H1 (cell line): ENCODE results near the gene DPYSL3. TPM values are rescaled to one million over a fixed set of nuclear protein-coding genes. Genes with fewer than 3 reads are reported as not detected.

Source experiments
- CTCF ChIA-PET: fragments of 300-600 bp; sonication (Branson Sonifier 250); formaldehyde crosslinking; loops from one replicate; lab custom pipeline; 2021; ENCODE audit not compliant: partially characterized antibody; lab: Charles Lee
- POLR2A ChIA-PET: fragments of 300-600 bp; sonication (Branson Sonifier 250); formaldehyde crosslinking; loops from one replicate; lab custom pipeline; 2021; ENCODE audit warnings: inconsistent platforms; ENCODE audit not compliant: partially characterized antibody; lab: Charles Lee
- DNase-seq, 2 experiments: peaks; one replicate each; pipeline versions ENCODE4 v3.0.0 to v3.0.0-alpha.2; 2010 to 2022; ENCODE audit warnings: low spot score in 2 of 2, low read depth in 1 of 2, mixed read lengths in 1 of 2
- FAIRE-seq: peaks from 2 replicates; lab custom pipeline; 2011; peaks lifted over from hg19 to GRCh38; lab: Jason Lieb, UNC
- H2AFZ ChIP-seq: 2 replicates; pipeline ENCODE4 v1.8.1; 2012; ENCODE audit warnings: low read length, inconsistent platforms
- H2AK5ac ChIP-seq: 2 replicates; pipeline ENCODE4 v1.6.1; 2013; ENCODE audit warnings: low read depth, low read length
- H2BK120ac ChIP-seq: replicated peaks from 2 replicates; pipeline ENCODE3; 2013; ENCODE audit warnings: low read depth, low read length, inconsistent platforms
- H2BK12ac ChIP-seq: 2 replicates; pipeline ENCODE4 v1.6.1; 2013; ENCODE audit warnings: low read depth, low read length
- H2BK15ac ChIP-seq: 2 replicates; pipeline ENCODE4 v1.6.1; 2013; ENCODE audit warnings: low read length
- H2BK20ac ChIP-seq: 2 replicates; pipeline ENCODE4 v1.6.1; 2013; ENCODE audit warnings: low read length
- H2BK5ac ChIP-seq: 2 replicates; pipeline ENCODE4 v1.6.1; 2013; ENCODE audit warnings: low read depth, low read length
- H3K14ac ChIP-seq: 2 replicates; pipeline ENCODE4 v1.6.1; 2013; ENCODE audit warnings: inconsistent platforms; ENCODE audit not compliant: insufficient read length
- H3K18ac ChIP-seq: 2 replicates; pipeline ENCODE4 v1.6.1; 2013; ENCODE audit warnings: low read length; ENCODE audit errors: extremely low read depth
- H3K23ac ChIP-seq: 2 replicates; pipeline ENCODE4 v1.6.1; 2013; ENCODE audit warnings: inconsistent platforms; ENCODE audit not compliant: insufficient read length
- H3K23me2 ChIP-seq: 2 replicates; pipeline ENCODE4 v1.6.1; 2013; ENCODE audit warnings: low read depth, low read length
- H3K27ac ChIP-seq: 2 replicates; pipeline ENCODE4 v1.6.1; 2011; ENCODE audit warnings: low read depth, low read length, inconsistent platforms
- H3K27me3 ChIP-seq, 4 experiments: replicated peaks in 1 of 4; 1 replicate in 1 of 4; 2 replicates in 3 of 4; pipeline versions ENCODE4 v1.6.1 to v1.8.1; 2011 to 2013; ENCODE audit warnings: low read length in 3 of 4, mild to moderate bottlenecking in 3 of 4, inconsistent platforms in 2 of 4, mixed read lengths in 2 of 4, moderate library complexity in 1 of 4; ENCODE audit not compliant: control insufficient read depth in 3 of 4, insufficient read depth in 3 of 4; ENCODE audit errors: extremely low read depth in 1 of 4
- H3K36me3 ChIP-seq, 4 experiments: 2 replicates each; pipeline versions ENCODE4 v1.6.1 to v1.8.1; 2011 to 2013; ENCODE audit warnings: mild to moderate bottlenecking in 4 of 4, low read length in 3 of 4, moderate library complexity in 2 of 4, control low read depth in 1 of 4, inconsistent platforms in 1 of 4; ENCODE audit not compliant: insufficient read depth in 4 of 4, control insufficient read depth in 2 of 4
- H3K4ac ChIP-seq: replicated peaks from 2 replicates; pipeline ENCODE3; 2013; ENCODE audit warnings: low read length, low read depth, mixed read lengths, inconsistent platforms; ENCODE audit not compliant: insufficient read length
- H3K4me1 ChIP-seq, 4 experiments: replicated peaks in 1 of 4; 1 replicate in 1 of 4; 2 replicates in 3 of 4; pipeline versions ENCODE4 v1.6.1 to v1.8.1; 2011 to 2013; ENCODE audit warnings: low read length in 3 of 4, inconsistent platforms in 2 of 4, mixed read lengths in 1 of 4; ENCODE audit not compliant: insufficient read depth in 4 of 4, control insufficient read depth in 3 of 4
- H3K4me2 ChIP-seq, 2 experiments: 2 replicates each; pipeline versions ENCODE4 v1.6.1 to v1.8.1; 2011 to 2013; ENCODE audit warnings: low read depth in 2 of 2, low read length in 2 of 2, control low read depth in 1 of 2, inconsistent platforms in 1 of 2, mild to moderate bottlenecking in 1 of 2; ENCODE audit not compliant: insufficient read depth in 1 of 2
- H3K4me3 ChIP-seq, 4 experiments: fragments of 200-600, 300-600 bp in 1 of 4; sonication (generic), shearing (Covaris generic), sonication (Bioruptor Twin) in 1 of 4; 2 replicates each; pipeline versions ENCODE4 v1.5.1 to v1.8.1; 2011 to 2016; ENCODE audit warnings: low read length in 4 of 4, low read depth in 3 of 4, control low read depth in 2 of 4, inconsistent platforms in 2 of 4, mild to moderate bottlenecking in 2 of 4, mixed read lengths in 1 of 4, moderate library complexity in 1 of 4; ENCODE audit not compliant: insufficient read depth in 2 of 4; ENCODE audit errors: extremely low read depth in 1 of 4
- H3K56ac ChIP-seq: replicated peaks from 2 replicates; pipeline ENCODE3; 2013; ENCODE audit warnings: low read depth, mild to moderate bottlenecking, mixed read lengths, low read length, inconsistent platforms; ENCODE audit not compliant: insufficient read length
- H3K79me1 ChIP-seq: 2 replicates; pipeline ENCODE4 v1.6.1; 2013; ENCODE audit warnings: low read depth, low read length, control low read depth
- H3K79me2 ChIP-seq, 2 experiments: 2 replicates each; pipeline versions ENCODE4 v1.6.1 to v1.8.1; 2012 to 2013; ENCODE audit warnings: low read length in 2 of 2, mild to moderate bottlenecking in 2 of 2, inconsistent platforms in 1 of 2; ENCODE audit not compliant: insufficient read depth in 2 of 2, control insufficient read depth in 1 of 2
- H3K9ac ChIP-seq, 4 experiments: replicated peaks in 1 of 4; 1 replicate in 1 of 4; 2 replicates in 3 of 4; pipeline versions ENCODE4 v1.6.1 to v1.8.1; 2011 to 2013; ENCODE audit warnings: low read depth in 3 of 4, low read length in 3 of 4, control low read depth in 2 of 4, mild to moderate bottlenecking in 2 of 4, moderate library complexity in 2 of 4, inconsistent platforms in 1 of 4; ENCODE audit errors: extremely low read depth in 1 of 4
- H3K9me3 ChIP-seq, 2 experiments: 2 replicates each; pipeline versions ENCODE4 v1.6.1 to v1.8.1; 2012 to 2013; ENCODE audit warnings: mild to moderate bottlenecking in 2 of 2, moderate library complexity in 2 of 2, control low read depth in 1 of 2, inconsistent platforms in 1 of 2, low read depth in 1 of 2, low read length in 1 of 2, mixed read lengths in 1 of 2; ENCODE audit not compliant: insufficient read depth in 2 of 2
- H4K20me1 ChIP-seq, 2 experiments: replicated peaks in 1 of 2; 2 replicates each; pipeline versions ENCODE3 to v1.8.1; 2011 to 2013; ENCODE audit warnings: inconsistent platforms in 2 of 2, low read length in 2 of 2, mild to moderate bottlenecking in 1 of 2; ENCODE audit not compliant: insufficient read depth in 2 of 2, control insufficient read depth in 1 of 2
- H4K5ac ChIP-seq: 2 replicates; pipeline ENCODE4 v1.6.1; 2013; ENCODE audit warnings: low read length, low read depth, mixed read lengths, inconsistent platforms; ENCODE audit not compliant: insufficient read length
- H4K8ac ChIP-seq: 2 replicates; pipeline ENCODE4 v1.8.0; 2013; ENCODE audit warnings: mild to moderate bottlenecking, moderate library complexity, low read length, inconsistent platforms; ENCODE audit not compliant: insufficient read depth; ENCODE audit errors: extremely low read depth
- H4K91ac ChIP-seq: replicated peaks from 2 replicates; pipeline ENCODE3; 2013; ENCODE audit warnings: low read length, mixed read lengths, inconsistent platforms; ENCODE audit not compliant: insufficient read length
- BRCA1 ChIP-seq: IDR thresholded peaks from 2 replicates; pipeline ENCODE4 v1.6.1; 2012; ENCODE audit warnings: low read depth, low read length, improper control_type of control experiment
- GTF2F1 ChIP-seq: IDR thresholded peaks from 2 replicates; pipeline ENCODE4 v1.6.1; 2012; ENCODE audit warnings: low read depth, low read length, improper control_type of control experiment, borderline replicate concordance
- HDAC6 ChIP-seq: IDR thresholded peaks from one replicate; pipeline ENCODE4 v1.7.1; 2012; ENCODE audit warnings: low read depth, mild to moderate bottlenecking, inconsistent platforms, low read length, moderate library complexity
- JUN ChIP-seq: IDR thresholded peaks from 2 replicates; pipeline ENCODE4 v1.6.1; 2011; ENCODE audit warnings: low read depth, mild to moderate bottlenecking, improper control_type of control experiment, low read length
- KDM1A ChIP-seq: fragments of 200-600, 300-600 bp; sonication (generic); IDR thresholded peaks from 2 replicates; pipeline ENCODE4 v1.7.1; 2016; ENCODE audit warnings: mild to moderate bottlenecking, low read length, borderline replicate concordance
- KDM4A ChIP-seq: IDR thresholded peaks from one replicate; pipeline ENCODE4 v1.7.1; 2012; ENCODE audit warnings: low read depth, mild to moderate bottlenecking, moderate library complexity, low read length, inconsistent platforms; ENCODE audit not compliant: severe bottlenecking
- TAF1 ChIP-seq: IDR thresholded peaks from 2 replicates; pipeline ENCODE4 v1.6.1; 2011; ENCODE audit warnings: mild to moderate bottlenecking, low read depth, low read length
- TAF7 ChIP-seq: optimal IDR thresholded peaks from 2 replicates; pipeline ENCODE3; 2011; ENCODE audit warnings: low read depth, mild to moderate bottlenecking, inconsistent platforms, low read length, moderate library complexity, borderline replicate concordance
- WGBS, 2 experiments: shearing (Covaris generic) in 1 of 2; methylation state at CpG; one replicate each; pipeline versions ENCODE4 v1.1.6 to v1.1.7; 2013 to 2015; ENCODE audit warnings: low lambda C conversion rate in 2 of 2, mixed read lengths in 2 of 2, inconsistent platforms in 1 of 2, low coverage in 1 of 2, missing lambda C conversion rate in 1 of 2; ENCODE audit not compliant: insufficient replicate concordance in 2 of 2, insufficient coverage in 1 of 2, insufficient read length in 1 of 2; ENCODE audit errors: extremely low coverage in 1 of 2, missing lambda C conversion rate in 1 of 2; 5-methylcytosine and 5-hydroxymethylcytosine counted together
- polyA plus RNA-seq, 7 experiments: library from polyadenylated mRNA; depleted of rRNA in 3 of 7; stranded (reverse) in 5 of 7; unstranded in 2 of 7; fragments of >200 nt in 5 of 7; fragments of 200-250 nt in 2 of 7; gene quantifications; 1 replicate in 5 of 7; 2 replicates in 1 of 7; 4 replicates in 1 of 7; pipeline versions ENCODE4 v1.2.1 to v1.2.3, GENCODE V29; 2011 to 2013; ENCODE audit warnings: missing spikeins in 2 of 7, mixed read lengths in 2 of 7
- total RNA-seq: library from RNA; stranded (reverse); fragmentation: NEBNext Ultra II Directional; extraction: Animal tissue kit (Norgen Biotek cat#: 25700); gene quantifications from 2 replicates; pipeline ENCODE4 v1.2.1, GENCODE V29; 2021

DPYSL3 gene
- total and polyA plus RNA-seq, 2 of the 8 experiments (the other 6 are each of a cell fraction or from before 2014, with no cell fraction given): 268 to 387 TPM

DNA sequence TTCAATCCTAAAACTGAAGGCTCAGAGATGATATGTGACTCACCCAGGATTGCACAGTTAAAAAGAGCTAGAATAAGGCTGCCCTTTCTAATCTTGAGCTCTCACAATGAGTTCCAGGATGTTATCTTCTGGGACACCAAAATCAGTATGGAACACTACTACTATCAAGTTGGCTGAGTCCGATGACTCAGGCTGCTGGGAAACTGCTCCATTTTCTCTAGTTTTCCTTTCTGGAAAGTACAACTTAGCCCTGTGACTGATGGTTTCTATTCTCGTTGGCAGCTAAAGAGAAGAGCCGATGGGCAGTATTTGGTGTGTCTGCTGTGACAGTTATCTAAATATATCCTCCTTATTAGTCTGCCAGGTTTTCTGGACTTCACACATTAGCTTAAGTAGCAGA lies 37.9 kb upstream of the DPYSL3 start:
- Histone ChIP-seq H2AFZ (0 out of 2 replicates have a peak overlapping the region, but pooled peaks have one; percentile 31), H3K4me2 (no peak overlapping the region), H3K36me3 (no peaks in the 10 kb centered on the region), H4K5ac (no peak overlapping the region), H3K9ac (no peak overlapping the region), H2BK15ac (no peak overlapping the region), H2BK5ac (no peak overlapping the region), H4K20me1 (no peaks in the 10 kb centered on the region), H3K79me2 (no peaks in the 10 kb centered on the region), H3K4me3 (no peak overlapping the region), H4K8ac (no peak overlapping the region), H3K18ac (no peak overlapping the region), H3K27me3 (no peaks in the 10 kb centered on the region; a peak in 1 of 7 replicates), H3K4ac (no peak overlapping the region), H2AK5ac (no peak overlapping the region), H3K79me1 (no peaks in the 10 kb centered on the region), H3K23me2 (no peaks in the 10 kb centered on the region), H3K56ac (no peak overlapping the region), H2BK120ac (no peak overlapping the region), H3K27ac (no peak overlapping the region), H3K4me1 (no peaks in the 10 kb centered on the region), H3K14ac (no peak overlapping the region), H4K91ac (no peak overlapping the region), H2BK12ac (no peak overlapping the region), H3K23ac (no peak overlapping the region), H3K9me3 (no peaks in the 10 kb centered on the region), H2BK20ac (no peak overlapping the region)
- CTCF ChIA-PET: interaction anchor here (0.6 to 3.5 kb wide), 6 partner anchors 9 to 155 kb away, joined by 3 to 14 read pairs (median 4); no protein-coding TSS in a partner anchor
- POLR2A ChIA-PET: interaction anchor here (1.5 kb wide), 1 partner anchor 38 kb away, joined by 3 read pairs; the partner anchor contains the start of gene DPYSL3
- WGBS, 2 experiments: 90% methylated on average over 3 of the region's 3 CpGs; no CpG with 5 or more reads in 1 of the 2 experiments
- TF ChIP-seq BRCA1: no peak
- TF ChIP-seq GTF2F1: no peak
- TF ChIP-seq TAF1: no peak
- no peak for TF ChIP-seq KDM1A
- TF ChIP-seq TAF7: no peak
- TF ChIP-seq HDAC6: no peak
- no peak for TF ChIP-seq JUN
- TF ChIP-seq KDM4A: no peak
- FAIRE-seq (no peak), DNase-seq (no peak)
